ENCODE data around the gene TMEM220.

DNA sequence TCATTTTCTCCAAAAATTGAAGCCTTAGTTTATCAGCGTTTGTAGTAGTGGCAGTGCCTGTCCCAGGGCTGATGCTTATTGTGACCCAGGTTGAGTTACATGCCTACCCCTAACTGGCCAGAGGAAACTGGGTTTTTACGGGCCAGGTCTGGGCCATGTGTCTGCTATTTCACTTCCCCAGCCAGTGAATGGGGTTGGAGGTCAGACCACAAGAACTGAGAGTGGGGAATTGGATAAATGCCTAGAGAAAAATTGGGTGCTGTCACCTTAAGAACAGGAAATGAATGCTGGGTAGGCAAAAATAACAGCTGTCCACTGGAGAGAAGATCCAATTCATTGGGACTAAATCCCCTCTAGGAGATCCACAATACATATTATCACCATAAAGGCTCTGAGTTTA is 27.2 kb downstream of the TMEM220 start:
- TF ChIP-seq POLR2A (IDR thresholded peaks at IDR 0.05; ENCODE audit: low read length) (no peak), GATA1 (IDR thresholded peaks at IDR 0.05; ENCODE audit: low read depth, low read length) (no peak)

Measured in erythroblast (primary cell).